GM12878 (cell line): ENCODE measurements around the gene EPHB1. TPM values are rescaled to one million over a fixed set of nuclear protein-coding genes. Genes with fewer than 3 reads are reported as not detected.

ENCODE experiments used
- ATAC-seq: fragments of 200-7000 bp; cut with Tn5 transposase; 3 replicates; pipeline ENCODE4 v1.9.1; 2020; ENCODE audit warnings: mild to moderate bottlenecking, moderate library complexity
- BruUV-seq: library from RNA; stranded (reverse); fragments of 400-500 nt; replicated peaks from 2 replicates; lab custom pipeline; 2021; lab: Mats Ljungman, UMichigan
- CTCF ChIA-PET: fragments of 300-600 bp; sonication (Branson Sonifier 250); formaldehyde crosslinking; extraction: SDS; loops from one replicate; lab custom pipeline; 2021; ENCODE audit warnings: inconsistent platforms; lab: Yijun Ruan, JAX
- POLR2A ChIA-PET: fragments of 350-600 bp; formaldehyde crosslinking; extraction: SDS; loops from one replicate; lab custom pipeline; 2021; ENCODE audit warnings: inconsistent platforms; lab: Charles Lee
- RAD21 ChIA-PET: fragments of 300-600 bp; sonication (Branson Sonifier 250); formaldehyde crosslinking; loops from one replicate; lab custom pipeline; 2023; ENCODE audit warnings: antibody characterized with exemption; ENCODE audit not compliant: unreplicated experiment; lab: Charles Lee
- SMC1A ChIA-PET: fragments of 300-600 bp; sonication (Branson Sonifier 250); formaldehyde crosslinking; loops from one replicate; lab custom pipeline; 2023; ENCODE audit not compliant: unreplicated experiment, uncharacterized antibody; lab: Charles Lee
- DNase-seq: peaks from one replicate; pipeline ENCODE4 v3.0.0-alpha.2; 2011; ENCODE audit warnings: low read depth, low spot score
- FAIRE-seq: peaks from 3 replicates; lab custom pipeline; 2011; peaks lifted over from hg19 to GRCh38; lab: Jason Lieb, UNC
- H2AFZ ChIP-seq: 2 replicates; pipeline ENCODE4 v1.6.0; 2011; ENCODE audit warnings: low read depth, low read length, control low read depth; ENCODE audit not compliant: control insufficient read depth
- H3K27ac ChIP-seq: 2 replicates; pipeline ENCODE4 v1.5.1; 2011; ENCODE audit warnings: control low read depth; ENCODE audit not compliant: control insufficient read depth, insufficient read depth
- H3K27me3 ChIP-seq, 2 experiments: replicated peaks in 1 of 2; 2 replicates each; pipeline versions ENCODE4 v1.6.0 to v1.6.1; 2011; ENCODE audit warnings: low read length in 1 of 2; ENCODE audit not compliant: control insufficient read depth in 2 of 2, insufficient read depth in 2 of 2
- H3K36me3 ChIP-seq, 2 experiments: 2 replicates each; pipeline ENCODE4 v1.5.1; 2011; ENCODE audit warnings: low read length in 1 of 2; ENCODE audit not compliant: control insufficient read depth in 2 of 2, insufficient read depth in 2 of 2
- H3K4me1 ChIP-seq: 2 replicates; pipeline ENCODE4 v1.6.1; 2011; ENCODE audit warnings: mild to moderate bottlenecking, low read length, moderate library complexity, mixed read lengths; ENCODE audit not compliant: control insufficient read depth, insufficient read depth
- H3K4me2 ChIP-seq: 2 replicates; pipeline ENCODE4 v1.6.0; 2011; ENCODE audit warnings: control low read depth; ENCODE audit not compliant: control insufficient read depth, insufficient read depth
- H3K4me3 ChIP-seq: fragments of 200-600 bp; sonication (generic); 2 replicates; pipeline ENCODE4 v1.5.1; 2016
- H3K79me2 ChIP-seq: 2 replicates; pipeline ENCODE4 v1.6.0; 2011; ENCODE audit warnings: low read length; ENCODE audit not compliant: control insufficient read depth, insufficient read depth
- H3K9ac ChIP-seq: 2 replicates; pipeline ENCODE4 v1.8.0; 2011; ENCODE audit warnings: low read length, control low read depth, mixed read lengths; ENCODE audit not compliant: control insufficient read depth, insufficient read depth
- H3K9me3 ChIP-seq: replicated peaks from 3 replicates; pipeline ENCODE4 v1.5.1; 2011; ENCODE audit warnings: mild to moderate bottlenecking, low read length; ENCODE audit not compliant: control insufficient read depth, insufficient read depth
- H4K20me1 ChIP-seq: 2 replicates; pipeline ENCODE4 v1.6.0; 2011; ENCODE audit not compliant: control insufficient read depth, insufficient read depth
- BACH1 ChIP-seq: fragments of 450-650 bp; IDR thresholded peaks from 2 replicates; pipeline ENCODE4 v1.6.1; 2017; ENCODE audit warnings: mild to moderate bottlenecking, borderline replicate concordance
- BMI1 ChIP-seq: fragments of 450-650 bp; IDR thresholded peaks from 2 replicates; pipeline ENCODE4 v1.6.1; 2016; ENCODE audit warnings: mild to moderate bottlenecking, moderate library complexity, borderline replicate concordance
- CBFB ChIP-seq: IDR thresholded peaks from 2 replicates; pipeline ENCODE4 v1.6.1; 2016; ENCODE audit warnings: antibody characterized with exemption, low read depth
- EED ChIP-seq: sonication (generic); IDR thresholded peaks from 2 replicates; pipeline ENCODE4 v1.6.1; 2016; ENCODE audit warnings: antibody characterized with exemption, low read depth
- ETV6 ChIP-seq, 2 experiments: fragments of 450-650 bp in 1 of 2; IDR thresholded peaks in 1 of 2; conservative IDR thresholded peaks in 1 of 2; 2 replicates each; pipeline ENCODE4 v1.6.1; 2014; ENCODE audit warnings: antibody characterized with exemption in 1 of 2, borderline replicate concordance in 1 of 2, low read depth in 1 of 2, mild to moderate bottlenecking in 1 of 2, moderate library complexity in 1 of 2
- HCFC1 ChIP-seq: fragments of 150-350 bp; IDR thresholded peaks from 2 replicates; pipeline ENCODE4 v1.6.1; 2014; ENCODE audit warnings: low read length
- IKZF2 ChIP-seq, 2 experiments: fragments of 450-650 bp; IDR thresholded peaks; 2 replicates each; pipeline ENCODE4 v1.6.1; 2017; ENCODE audit warnings: mild to moderate bottlenecking in 2 of 2, moderate library complexity in 2 of 2
- MAX ChIP-seq: IDR thresholded peaks from 2 replicates; pipeline ENCODE4 v1.6.1; 2012; ENCODE audit warnings: low read depth, low read length, improper control_type of control experiment
- POLR2A ChIP-seq: IDR thresholded peaks from 2 replicates; pipeline ENCODE4 v1.6.1; 2011; ENCODE audit warnings: low read depth, mild to moderate bottlenecking, low read length
- POU2F2 ChIP-seq: IDR thresholded peaks from 3 replicates; pipeline ENCODE4 v1.6.1; 2011; ENCODE audit warnings: low read depth, mild to moderate bottlenecking, low read length, borderline replicate concordance
- RAD21 ChIP-seq: IDR thresholded peaks from 2 replicates; pipeline ENCODE4 v1.6.1; 2011; ENCODE audit warnings: mild to moderate bottlenecking, low read depth, low read length, moderate library complexity; ENCODE audit not compliant: insufficient read depth
- RFX5 ChIP-seq: IDR thresholded peaks from 2 replicates; pipeline ENCODE4 v1.6.1; 2011; ENCODE audit warnings: low read depth, low read length, improper control_type of control experiment
- TCF12 ChIP-seq: IDR thresholded peaks from 2 replicates; pipeline ENCODE4 v1.6.1; 2011; ENCODE audit warnings: low read depth, mild to moderate bottlenecking, low read length
- TCF3 ChIP-seq: IDR thresholded peaks from 2 replicates; pipeline ENCODE4 v1.6.1; 2012; ENCODE audit warnings: low read depth, mild to moderate bottlenecking, low read length, borderline replicate concordance; ENCODE audit not compliant: insufficient read depth
- USF2 ChIP-seq: IDR thresholded peaks from 2 replicates; pipeline ENCODE4 v1.6.1; 2011; ENCODE audit warnings: low read depth, low read length, improper control_type of control experiment, borderline replicate concordance
- ZNF384 ChIP-seq: IDR thresholded peaks from 2 replicates; pipeline ENCODE4 v1.6.1; 2012; ENCODE audit warnings: low read depth, mild to moderate bottlenecking, low read length, improper control_type of control experiment, borderline replicate concordance
- ZSCAN29 ChIP-seq: fragments of 450-650 bp; IDR thresholded peaks from 2 replicates; pipeline ENCODE4 v1.6.1; 2017; ENCODE audit warnings: mild to moderate bottlenecking, moderate library complexity
- WGBS: methylation state at CpG from one replicate; pipeline ENCODE4 v1.1.6; 2016; ENCODE audit warnings: low lambda C conversion rate; ENCODE audit not compliant: insufficient replicate concordance, insufficient coverage; ENCODE audit errors: missing lambda C conversion rate; 5-methylcytosine and 5-hydroxymethylcytosine counted together
- in situ Hi-C: fragments of 300-500 bp; cut with MboI; formaldehyde crosslinking; loops from 9 replicates; pipeline ENCODE4 v1.14.3; 2018; ENCODE audit warnings: mixed read lengths
- intact Hi-C: fragments of 100-400 bp; cut with micrococcal nuclease; formaldehyde crosslinking; loops from one replicate; pipeline ENCODE4 v1.14.2; 2022; ENCODE audit not compliant: unreplicated experiment
- polyA plus RNA-seq, 11 experiments: library from polyadenylated mRNA; depleted of rRNA in 4 of 11; unstranded in 6 of 11; stranded (reverse) in 5 of 11; fragments of >200 nt; fragmentation: Nextera tagmentation in 4 of 11; fragmentation: Illumina TruSeq in 1 of 11; extraction: Ambion mirVana in 4 of 11; extraction: Trizol in 1 of 11; gene quantifications; 1 replicate in 1 of 11; 2 replicates in 10 of 11; pipeline versions ENCODE4 v1.2.1 to v1.2.3, GENCODE V29; 2011 to 2016; ENCODE audit warnings: inconsistent platforms in 2 of 11, missing spikeins in 2 of 11, low read depth in 1 of 11
- total RNA-seq, 4 experiments: library from RNA; depleted of rRNA in 3 of 4; stranded (reverse); fragments of >200 nt in 3 of 4; fragmentation: Illumina TruSeq in 1 of 4; extraction: Trizol in 1 of 4; gene quantifications; 2 replicates each; pipeline versions ENCODE4 v1.2.1 to v1.2.3, GENCODE V29; 2013 to 2021
- TF ChIP-seq, protein P1 (sequence below): fragments of 450-650 bp; formaldehyde crosslinking; IDR thresholded peaks from 2 replicates; pipeline ENCODE4 v1.4.0; 2022; ENCODE audit warnings: mild to moderate bottlenecking, moderate library complexity

Gene EPHB1
- total and polyA plus RNA-seq, 10 of the 15 experiments (the other 5 are each of a cell fraction or from before 2014, with no cell fraction given): 0.33 to 23.8 (median 1.2) TPM

DNA sequence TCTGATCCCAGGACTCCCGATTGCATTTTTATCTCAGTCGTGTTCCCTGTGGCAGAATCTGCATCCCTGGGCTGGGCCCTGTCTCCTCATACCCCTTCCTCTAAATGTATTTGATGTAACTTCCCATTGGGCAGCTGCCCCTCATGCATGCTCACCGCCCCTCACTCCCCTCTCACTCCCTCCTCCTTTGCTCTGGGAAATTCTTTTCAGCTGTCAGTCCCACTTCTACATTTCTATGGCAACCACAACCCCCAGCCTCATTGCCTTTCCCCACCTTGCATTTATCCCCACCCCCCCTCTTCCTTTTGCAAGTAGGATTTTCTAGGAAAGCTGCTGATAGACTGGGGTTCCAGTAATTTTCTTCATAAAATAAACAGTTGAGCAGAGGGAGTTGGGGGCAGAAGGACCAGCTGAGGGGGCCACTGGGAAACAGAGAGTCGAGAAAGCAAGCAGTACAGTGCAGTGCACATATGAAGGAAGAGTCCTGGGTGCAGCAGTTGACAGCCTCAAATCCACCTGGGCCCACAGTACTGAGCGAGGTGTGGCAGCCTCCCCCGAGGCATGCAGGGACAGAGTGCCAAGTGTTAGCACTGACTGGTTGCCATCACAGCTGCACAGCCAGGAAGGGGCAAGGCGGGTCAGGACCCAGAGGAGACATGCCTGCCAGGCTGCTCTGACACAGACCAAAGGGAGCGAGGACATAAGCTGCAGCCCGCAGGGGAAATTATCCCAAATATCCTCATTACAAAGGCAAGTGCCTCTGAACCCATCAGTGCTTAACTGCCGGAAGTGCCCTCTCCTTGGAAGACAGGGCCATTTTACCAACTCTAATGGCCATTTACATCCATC, 476.3 kb downstream of the EPHB1 start (continued):
- TF ChIP-seq POU2F2 (no peak), CBFB (no peak)

- POLR2A ChIA-PET: no interaction called here
- intact Hi-C loops (no loop called here), in situ Hi-C loops (no loop called here)
- RAD21 ChIA-PET: interaction anchor here (1.0 kb wide), 1 partner anchor 477 kb away, joined by 4 read pairs; the partner anchor contains the start of gene EPHB1
- CTCF ChIA-PET: no interaction called here
- Histone ChIP-seq H3K4me2 (no peak overlapping the region), H3K27me3 (no peaks in the 10 kb centered on the region; a peak in 1 of 4 replicates), H4K20me1 (no peaks in the 10 kb centered on the region), H3K36me3 (no peaks in the 10 kb centered on the region), H3K4me3 (no peak overlapping the region), H2AFZ (no peak overlapping the region), H3K27ac (no peak overlapping the region), H3K9ac (no peak overlapping the region), H3K9me3 (no peaks in the 10 kb centered on the region), H3K4me1 (no peaks in the 10 kb centered on the region), H3K79me2 (no peaks in the 10 kb centered on the region)
- FAIRE-seq (no peak), DNase-seq (no peak), ATAC-seq (no peak)
- SMC1A ChIA-PET: interaction anchor here (0.8 to 1.5 kb wide), 2 partner anchors 25 to 41 kb away, joined by 3 to 6 read pairs; no protein-coding TSS in a partner anchor
- TF ChIP-seq ZNF384: no peak
- no peak for TF ChIP-seq TCF12
- no peak for TF ChIP-seq POLR2A
- TF ChIP-seq ZSCAN29: no peak
- no peak for TF ChIP-seq TCF3
- no peak for TF ChIP-seq ETV6 (conservative IDR thresholded peaks at IDR 0.05 in 1 of 2, IDR thresholded peaks at IDR 0.05 in 1 of 2; ENCODE audit: borderline replicate concordance in 1 of 2, low read depth in 1 of 2)
- TF ChIP-seq EED: no peak
- TF ChIP-seq, protein P1, sequence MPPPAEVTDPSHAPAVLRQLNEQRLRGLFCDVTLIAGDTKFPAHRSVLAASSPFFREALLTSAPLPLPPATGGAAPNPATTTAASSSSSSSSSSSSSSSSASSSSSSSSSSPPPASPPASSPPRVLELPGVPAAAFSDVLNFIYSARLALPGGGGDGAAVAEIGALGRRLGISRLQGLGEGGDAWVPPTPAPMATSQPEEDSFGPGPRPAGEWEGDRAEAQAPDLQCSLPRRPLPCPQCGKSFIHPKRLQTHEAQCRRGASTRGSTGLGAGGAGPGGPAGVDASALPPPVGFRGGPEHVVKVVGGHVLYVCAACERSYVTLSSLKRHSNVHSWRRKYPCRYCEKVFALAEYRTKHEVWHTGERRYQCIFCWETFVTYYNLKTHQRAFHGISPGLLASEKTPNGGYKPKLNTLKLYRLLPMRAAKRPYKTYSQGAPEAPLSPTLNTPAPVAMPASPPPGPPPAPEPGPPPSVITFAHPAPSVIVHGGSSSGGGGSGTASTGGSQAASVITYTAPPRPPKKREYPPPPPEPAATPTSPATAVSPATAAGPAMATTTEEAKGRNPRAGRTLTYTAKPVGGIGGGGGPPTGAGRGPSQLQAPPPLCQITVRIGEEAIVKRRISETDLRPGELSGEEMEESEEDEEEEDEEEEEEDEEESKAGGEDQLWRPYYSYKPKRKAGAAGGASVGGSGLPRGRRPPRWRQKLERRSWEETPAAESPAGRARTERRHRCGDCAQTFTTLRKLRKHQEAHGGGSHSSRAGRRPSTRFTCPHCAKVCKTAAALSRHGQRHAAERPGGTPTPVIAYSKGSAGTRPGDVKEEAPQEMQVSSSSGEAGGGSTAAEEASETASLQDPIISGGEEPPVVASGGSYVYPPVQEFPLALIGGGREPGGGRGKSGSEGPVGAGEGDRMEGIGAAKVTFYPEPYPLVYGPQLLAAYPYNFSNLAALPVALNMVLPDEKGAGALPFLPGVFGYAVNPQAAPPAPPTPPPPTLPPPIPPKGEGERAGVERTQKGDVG (CRISPR knock-in tag): no peak
- no peak for TF ChIP-seq BMI1
- TF ChIP-seq RFX5: no peak
- no peak for TF ChIP-seq CBFB
- no peak for TF ChIP-seq IKZF2 (IDR thresholded peaks at IDR 0.05)
- no peak for TF ChIP-seq RAD21
- TF ChIP-seq MAX: no peak
- TF ChIP-seq HCFC1: no peak
- TF ChIP-seq USF2: no peak
- TF ChIP-seq BACH1: no peak
- no TSS peak for BruUV-seq
- 31% methylated on average over 7 of the region's 7 CpGs for WGBS
Measured at GRCh38 chr3:135272026-135272669, 477.1 kb downstream of the EPHB1 start.
